Breast epithelium (tissue), 3 donors: ENCODE measurements around the gene ACER1.

Experiments used
- CTCF ChIP-seq, 3 donors: fragments of 450-650 bp; IDR thresholded peaks; one replicate each; pipeline ENCODE4 v1.5.1; 2016 to 2017; ENCODE audit warnings: antibody characterized with exemption in 3 of 3, mild to moderate bottlenecking in 3 of 3, moderate library complexity in 3 of 3
- POLR2A ChIP-seq: fragments of 450-650 bp; IDR thresholded peaks from one replicate; pipeline ENCODE4 v1.6.1; 2016; ENCODE audit warnings: antibody characterized with exemption, mild to moderate bottlenecking, moderate library complexity
- POLR2AphosphoS5 ChIP-seq, 3 donors: sonication (generic); formaldehyde crosslinking; IDR thresholded peaks; one replicate each; pipeline ENCODE4 v1.6.1; 2017; ENCODE audit warnings: antibody characterized with exemption in 3 of 3

GRCh38 chr19:6372594-6373095 lies 39.2 kb upstream of the ACER1 start, which contains the start of gene ALKBH7:
- TF ChIP-seq CTCF (IDR thresholded peaks at IDR 0.05), result peak in 1 of 3 donors; percentile 16
- TF ChIP-seq POLR2AphosphoS5 (IDR thresholded peaks at IDR 0.05), result peak; percentile 50 to 74 (median 63)
- no peak for TF ChIP-seq POLR2A
